Testis (tissue), 2 donors: ENCODE results near the gene PHEX.

Source experiments
- CTCF ChIP-seq, 3 experiments: fragments of 450-650 bp in 2 of 3; fragments of 200-600 bp in 1 of 3; sonication (generic) in 1 of 3; IDR thresholded peaks; one replicate each; pipeline ENCODE4 v1.5.1; 2016 to 2019; ENCODE audit warnings: antibody characterized with exemption in 3 of 3, mild to moderate bottlenecking in 2 of 3, moderate library complexity in 1 of 3
- POLR2A ChIP-seq: fragments of 450-650 bp; IDR thresholded peaks from one replicate; pipeline ENCODE4 v1.6.1; 2017; ENCODE audit warnings: antibody characterized with exemption, mild to moderate bottlenecking, moderate library complexity

GRCh38 chrX:22033818-22034217 lies 1.7 kb downstream of the PHEX start:
- TF ChIP-seq CTCF (IDR thresholded peaks at IDR 0.05) (no peak), POLR2A (no peak)
